Fibroblast of lung (primary cell): Measurements from ENCODE around the gene TRAPPC12.

Source experiments
- CTCF ChIP-seq, 2 donors: IDR thresholded peaks in 1 of 2; conservative IDR thresholded peaks in 1 of 2; 1 replicate in 1 of 2; 2 replicates in 1 of 2; pipeline ENCODE4 v1.5.1; 2011 to 2012; ENCODE audit warnings: low read length in 2 of 2, control low read depth in 1 of 2, inconsistent platforms in 1 of 2, low read depth in 1 of 2, mild to moderate bottlenecking in 1 of 2
- EZH2 ChIP-seq: IDR thresholded peaks from 2 replicates; pipeline ENCODE4 v1.5.1; 2012; ENCODE audit warnings: low read length, control low read depth, mild to moderate bottlenecking; ENCODE audit errors: missing control alignments

GRCh38 chr2:3409627-3410170 is 30.2 kb downstream of the TRAPPC12 start:
- TF ChIP-seq CTCF (conservative IDR thresholded peaks at IDR 0.05 in 1 of 2, IDR thresholded peaks at IDR 0.05 in 1 of 2; ENCODE audit: low read depth in 1 of 2, low read length in 2 of 2) (no peak), EZH2 (no peak)
